GM18868 (cell line): Measurements from ENCODE around the gene HPS1.
A peak's percentile ranks its signal among the peaks of the same experiment; 100 is the strongest.

Experiments used
- ATAC-seq: cut with Tn5 transposase; IDR thresholded peaks from one replicate; pipeline ENCODE4 v1.9.1; 2021; ENCODE audit warnings: mild to moderate bottlenecking, moderate library complexity; ENCODE audit not compliant: unreplicated experiment

The HPS1 gene

GRCh38 chr10:98465866-98466265, 19.1 kb upstream of the HPS1 start:
- ATAC-seq = no peak

GRCh38 chr10:98463976-98464754, 17.4 kb upstream of the HPS1 start:
- ATAC-seq = no peak

DNA sequence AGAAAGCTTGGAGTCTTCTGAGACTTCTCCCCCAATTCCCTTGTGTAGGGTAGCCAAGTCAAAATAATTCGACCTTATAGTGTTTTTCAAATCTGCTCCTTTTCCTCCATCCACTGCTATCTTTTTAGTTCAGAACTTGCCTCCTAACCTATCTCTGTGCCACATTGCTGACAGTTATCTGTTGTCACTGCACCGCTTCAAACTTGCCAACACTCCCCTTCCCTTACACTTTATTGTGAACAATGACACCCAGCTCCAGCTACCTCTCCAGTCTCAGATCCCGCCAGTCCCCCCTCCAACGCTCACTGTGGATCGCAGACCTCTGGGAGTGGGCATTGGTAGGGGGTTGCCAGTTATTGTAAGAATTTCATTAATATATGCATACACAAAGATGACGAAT, 16.3 kb upstream of the HPS1 start:
- ATAC-seq = no peak

DNA sequence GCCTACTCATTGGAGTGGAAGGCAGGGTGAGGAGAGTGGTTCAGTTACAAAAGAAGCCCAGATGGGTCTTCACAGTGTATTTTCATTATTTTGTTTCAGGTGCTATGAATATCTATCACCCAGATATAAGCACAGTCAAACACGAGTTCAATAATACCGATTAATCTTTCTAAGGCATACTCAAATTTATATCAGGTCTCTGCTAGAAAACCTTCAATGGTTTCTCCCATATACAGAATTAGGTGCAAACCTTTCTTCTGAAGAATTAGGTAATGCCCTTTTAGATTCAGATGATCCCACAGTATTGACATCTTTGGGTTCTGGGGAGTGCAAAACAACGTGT, 14.7 kb upstream of the HPS1 start:
- ATAC-seq = no peak

DNA sequence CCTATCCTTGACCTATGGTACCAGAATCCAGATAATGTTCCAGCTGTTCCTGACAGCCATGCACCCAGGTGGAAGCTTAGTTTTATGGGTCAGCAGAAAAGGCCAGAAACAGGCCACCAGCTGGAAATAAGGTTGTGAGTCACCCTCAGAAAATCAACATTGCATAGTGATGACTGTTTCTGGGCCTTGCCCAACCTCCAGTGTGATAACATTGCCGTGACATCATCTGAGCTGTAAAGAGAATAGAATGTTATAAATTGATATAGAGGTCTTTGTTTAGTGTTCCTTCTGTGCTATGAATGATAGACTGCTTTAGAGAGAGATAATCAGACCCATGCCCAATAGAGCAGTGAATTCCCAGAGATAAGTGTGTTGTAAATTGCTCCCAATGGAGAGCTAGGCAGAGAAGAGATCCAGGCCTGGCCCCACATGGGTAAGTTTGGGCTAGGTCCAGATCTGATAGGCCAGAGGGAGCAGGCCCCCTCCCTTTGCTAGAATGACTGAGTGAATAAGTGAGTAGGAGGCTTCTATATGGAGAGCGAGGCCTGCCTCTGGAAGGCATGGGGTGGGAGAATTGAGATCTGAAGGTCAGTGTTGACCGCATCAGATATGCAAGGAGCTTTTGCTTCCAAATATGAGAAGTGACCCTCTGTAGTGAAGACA, 14.2 kb upstream of the HPS1 start:
- ATAC-seq = no peak

- no peak for ATAC-seq
Measured at GRCh38 chr10:98458809-98459784, 12.4 kb upstream of the HPS1 start.

DNA sequence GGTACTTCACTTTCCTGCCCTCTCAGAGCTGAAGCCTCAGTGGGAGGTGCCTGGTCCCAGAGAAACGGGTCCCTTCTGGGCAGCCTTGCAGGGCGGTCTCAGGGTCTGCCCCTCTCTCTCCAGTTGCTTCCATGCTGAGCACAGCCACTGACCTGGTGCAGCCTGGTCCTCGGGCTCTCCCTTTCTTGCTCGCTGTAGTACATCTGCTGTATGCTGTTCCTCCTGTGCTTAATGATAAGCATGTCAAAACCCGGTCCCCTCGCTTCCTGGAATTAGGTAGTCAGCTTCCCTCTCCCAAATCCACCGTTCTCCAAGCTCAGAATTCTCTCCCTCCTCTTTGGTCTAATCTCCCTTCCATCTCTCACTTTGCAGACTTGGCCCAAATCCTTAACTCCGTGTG, 11.0 kb upstream of the HPS1 start:
- ATAC-seq = no peak

DNA sequence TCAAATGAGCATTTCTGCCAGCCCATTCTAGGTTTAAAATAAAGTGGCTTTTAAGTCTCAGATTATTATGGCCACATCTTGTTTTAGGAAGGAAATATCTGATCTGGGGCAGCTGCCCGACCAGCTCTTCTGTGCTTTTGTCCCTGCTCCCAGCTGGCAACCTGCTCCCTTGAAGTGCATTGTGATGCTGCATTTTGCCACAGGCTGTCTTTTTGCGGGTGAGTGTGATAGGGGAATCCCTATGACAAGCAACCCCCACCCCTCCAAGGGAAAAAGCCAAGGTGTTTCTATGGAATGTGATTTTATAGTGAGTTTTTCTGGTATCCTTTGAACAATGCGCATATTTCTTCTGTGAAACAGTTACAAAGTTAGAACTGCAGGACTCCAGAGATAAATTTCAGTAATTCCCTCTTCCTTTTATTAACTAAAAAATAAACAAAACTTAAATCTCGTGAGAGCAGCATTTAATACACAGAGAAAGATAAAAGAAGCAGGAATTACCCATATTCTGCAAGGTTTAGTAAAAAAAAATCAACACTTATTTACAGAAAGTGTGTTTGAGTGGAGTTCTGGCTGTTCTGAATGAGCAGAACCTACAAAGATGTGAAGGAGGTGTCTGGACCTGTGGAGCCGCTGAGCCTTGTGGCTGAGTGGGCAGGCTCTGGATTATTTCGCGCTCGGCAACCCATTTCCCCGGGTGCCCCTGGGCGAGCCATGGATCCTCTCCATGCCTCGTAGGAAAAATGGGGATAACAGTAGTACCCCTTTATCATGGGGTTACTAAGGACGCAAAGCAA, 10.1 kb upstream of the HPS1 start:
- ATAC-seq = no peak

- no peak for ATAC-seq
Measured at GRCh38 chr10:98456043-98456570, 9.4 kb upstream of the HPS1 start.

GRCh38 chr10:98453729-98454128, 7.0 kb upstream of the HPS1 start:
- no peak for ATAC-seq

DNA sequence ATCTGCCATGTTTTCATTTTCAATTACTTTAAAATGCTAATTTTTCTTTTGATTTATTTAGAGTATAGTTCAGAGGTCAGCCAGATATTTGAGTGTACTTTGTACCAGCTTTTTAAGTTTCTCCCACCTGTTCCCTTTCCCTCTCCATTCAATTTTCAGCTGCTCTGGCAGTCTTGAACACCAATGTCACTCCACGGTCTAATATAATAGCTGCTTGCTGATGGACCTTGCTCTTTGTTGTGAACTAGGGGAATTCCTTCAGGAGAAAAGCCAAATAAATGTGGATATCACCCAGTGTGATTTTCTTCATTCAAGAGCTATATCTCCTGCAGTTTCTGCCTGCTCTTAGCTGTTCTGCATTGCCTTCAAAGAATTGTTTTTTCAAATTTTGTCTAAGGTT, 3.9 kb upstream of the HPS1 start:
- ATAC-seq = no peak

- no peak for ATAC-seq
Measured at GRCh38 chr10:98449287-98449686, 2.6 kb upstream of the HPS1 start.

- ATAC-seq = peak; percentile 30
Measured at GRCh38 chr10:98446151-98446660, 529 bp downstream of the HPS1 start.

DNA sequence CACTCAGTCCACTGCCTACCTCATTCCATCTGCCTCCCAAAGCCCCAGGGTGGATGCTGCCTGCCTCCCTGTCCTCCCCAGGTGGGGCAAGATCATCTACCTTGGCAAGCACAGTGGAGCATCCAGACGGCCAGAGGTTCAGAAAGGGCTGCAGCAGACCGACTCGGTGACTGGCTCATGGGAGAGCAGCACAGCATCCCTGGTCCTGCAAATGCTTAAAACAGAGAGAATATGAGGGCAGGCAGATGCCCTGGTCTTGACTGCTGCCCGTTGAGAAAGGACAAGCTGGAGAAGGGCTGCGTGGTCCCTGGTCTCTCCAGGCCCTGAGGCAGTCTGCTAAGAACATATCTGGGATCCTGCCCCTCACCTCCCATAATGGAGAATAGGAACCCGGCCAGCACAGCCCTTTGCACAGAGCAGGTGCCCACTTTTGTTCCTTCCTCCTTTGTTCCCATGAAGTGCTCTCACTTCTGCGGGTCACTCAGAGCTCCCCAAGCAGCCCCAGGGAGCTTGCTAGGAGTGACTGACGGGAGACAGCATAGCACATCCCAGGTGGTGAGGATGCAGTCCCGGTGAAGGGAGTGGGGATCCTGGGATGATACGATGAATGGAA, 1.4 kb downstream of the HPS1 start:
- no peak for ATAC-seq

DNA sequence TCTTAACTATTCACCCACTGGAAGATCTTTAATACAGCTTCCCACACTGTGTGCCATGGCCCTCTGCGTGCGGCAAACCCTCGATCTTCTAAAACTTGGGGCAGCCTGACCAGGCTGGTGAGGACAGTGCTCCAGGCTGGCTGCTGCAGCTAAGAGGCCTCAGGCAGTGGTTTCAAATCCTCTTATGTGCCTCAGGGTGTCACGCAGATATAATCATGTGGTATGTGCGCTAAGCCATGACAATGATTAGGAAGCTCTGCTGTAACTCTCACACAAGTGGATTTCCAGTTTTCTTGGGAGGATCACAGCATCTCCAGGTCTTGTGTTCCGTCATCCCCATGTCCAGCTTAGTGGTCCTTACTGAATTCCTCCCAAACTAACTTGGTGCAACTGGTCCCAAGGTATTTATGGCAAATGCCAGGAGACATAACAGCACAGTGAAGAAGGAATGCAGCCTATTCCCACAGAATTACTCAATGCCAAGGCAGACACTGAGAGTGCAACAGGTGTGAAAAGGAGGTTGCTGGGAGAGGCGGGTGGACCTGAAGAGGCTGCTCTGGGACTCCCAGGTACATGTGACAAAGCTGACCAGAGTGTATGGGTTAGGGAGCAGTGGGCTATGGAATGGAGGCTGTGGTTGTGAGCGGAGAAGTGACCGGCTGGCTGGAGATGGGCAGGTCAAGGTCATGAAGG, 2.3 kb downstream of the HPS1 start:
- peak; percentile 48 for ATAC-seq

DNA sequence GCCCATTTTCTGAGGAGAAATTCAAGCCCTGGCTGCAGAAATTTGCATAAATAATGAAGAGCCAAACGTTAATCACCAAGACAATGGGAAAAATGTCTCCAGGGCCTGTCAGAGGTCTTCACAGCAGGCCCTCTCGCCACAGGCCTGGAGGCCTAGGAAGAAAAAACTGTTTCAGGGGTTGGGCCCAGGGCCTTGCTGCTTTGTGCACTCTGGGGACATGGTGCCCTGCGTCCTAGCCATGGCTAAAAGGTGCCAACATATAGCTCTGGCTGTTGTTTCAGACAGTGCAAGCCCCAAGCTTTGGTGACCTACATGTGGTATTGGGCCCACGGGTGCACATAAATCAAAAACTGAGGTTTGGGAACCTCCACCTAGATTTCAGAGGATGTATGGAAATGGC, 8.0 kb downstream of the HPS1 start:
- no peak for ATAC-seq

- ATAC-seq = no peak
Measured at GRCh38 chr10:98436704-98437103, 10.0 kb downstream of the HPS1 start.

- no peak for ATAC-seq
Measured at GRCh38 chr10:98435178-98435577, 11.6 kb downstream of the HPS1 start.
